ENCODE measurements around the gene MRC2. TPM values are rescaled to one million over a fixed set of nuclear protein-coding genes. Genes with fewer than 3 reads are reported as not detected.

The MRC2 gene
- polyA plus RNA-seq, 1 of the 3 experiments (the other 2 are of a cell fraction): 213 TPM

Small RNA genes within 50 kb of the gene (small RNA-seq; reads per million reads assigned to genes)
- gene RF00019 (0 reads per million in 7 experiments), gene RNU6-446P (0 to 0.93 (median 0) reads per million in 7 experiments)

Other genes starting within 250 kb of the MRC2 start
- not detected in 2 replicates for gene EFCAB3, start 247.1 kb upstream of the MRC2 start, polyA plus RNA-seq (2012; rRNA removed)
- gene METTL2A, start 203.8 kb upstream of the MRC2 start, polyA plus RNA-seq (2012; rRNA removed): 16.8 and 20.0 TPM in 2 replicates
- 51.9 and 75.9 TPM in 2 replicates for gene TLK2, start 148.8 kb upstream of the MRC2 start, polyA plus RNA-seq (2012; rRNA removed)
- 0.05 and 0.16 TPM in 2 replicates for gene MARCHF10, start 180.6 kb downstream of the MRC2 start, polyA plus RNA-seq (2012; rRNA removed)

All from SK-N-SH (cell line).